Heart right ventricle (tissue), 16 donors: Measurements from ENCODE around the gene SULT2B1. TPM values are rescaled to one million over a fixed set of nuclear protein-coding genes. Genes with fewer than 3 reads are reported as not detected.
A peak's percentile ranks its signal among the peaks of the same experiment; 100 is the strongest.

ENCODE experiments used
- ATAC-seq, 8 donors: fragments of 200-7000 bp; cut with Tn5 transposase; one replicate each; pipeline ENCODE4 v1.9.1; 2020; ENCODE audit warnings: mild to moderate bottlenecking in 8 of 8, moderate library complexity in 8 of 8, moderate number of reproducible peaks in 1 of 8
- DNase-seq, 2 donors: peaks; one replicate each; pipeline ENCODE4 v3.0.0-alpha.2; 2020
- H3K27ac ChIP-seq, 10 donors: fragments of 200-600 bp; sonication (generic) in 2 of 10; one replicate each; pipeline versions ENCODE4 v1.5.0 to v1.8.0; 2020 to 2022; ENCODE audit warnings: mild to moderate bottlenecking in 3 of 10
- H3K27me3 ChIP-seq, 7 donors: fragments of 200-600 bp; one replicate each; pipeline ENCODE4 v1.8.0; 2021 to 2022; ENCODE audit warnings: mild to moderate bottlenecking in 2 of 7
- H3K36me3 ChIP-seq, 9 donors: fragments of 200-600 bp; sonication (generic) in 1 of 9; one replicate each; pipeline versions ENCODE4 v1.5.0 to v1.8.0; 2020 to 2022; ENCODE audit warnings: mild to moderate bottlenecking in 2 of 9
- H3K4me1 ChIP-seq, 9 donors: fragments of 200-600 bp; sonication (generic) in 1 of 9; one replicate each; pipeline versions ENCODE4 v1.5.0 to v1.8.0; 2020 to 2022; ENCODE audit warnings: mild to moderate bottlenecking in 4 of 9
- H3K4me3 ChIP-seq, 10 donors: fragments of 200-600 bp; sonication (generic) in 2 of 10; one replicate each; pipeline versions ENCODE4 v1.5.0 to v1.8.0; 2020 to 2022; ENCODE audit warnings: mild to moderate bottlenecking in 7 of 10, moderate library complexity in 2 of 10
- H3K9me3 ChIP-seq, 11 donors: fragments of 200-600 bp in 10 of 11; sonication (generic) in 2 of 11; one replicate each; pipeline versions ENCODE4 v1.5.0 to v1.8.0; 2013 to 2022; ENCODE audit warnings: mild to moderate bottlenecking in 2 of 11, control low read depth in 1 of 11, moderate library complexity in 1 of 11
- WGBS, 2 donors: extraction: QIAGEN DNeasy Blood & Tissue Kit; methylation state at CpG; one replicate each; pipeline ENCODE4 v1.1.7; 2013; ENCODE audit warnings: inconsistent platforms in 1 of 2; 5-methylcytosine and 5-hydroxymethylcytosine counted together
- intact Hi-C, 10 donors: fragments of 100-400 bp; cut with DNase I; formaldehyde crosslinking; loops; one replicate each; pipeline versions ENCODE4 v1.11.1 to v1.14.2; 2022
- polyA plus RNA-seq, 2 donors: library from polyadenylated mRNA; stranded (reverse); fragments of 200-250 nt; gene quantifications; one replicate each; pipeline ENCODE4 v1.2.3, GENCODE V29; 2013
- total RNA-seq, 10 donors: library from RNA; stranded (reverse); fragmentation: NEBNext Ultra II Directional in 3 of 10; extraction: Animal tissue kit (Norgen Biotek cat#: 25700) in 3 of 10; gene quantifications; one replicate each; pipeline versions ENCODE4 v1.2.1 to v1.2.4, GENCODE V29; 2021 to 2023
- TF ChIP-seq, protein P1 (sequence below), 9 donors: fragments of 200-600 bp; sonication (generic) in 2 of 9; IDR thresholded peaks; one replicate each; pipeline versions ENCODE4 v1.5.0 to v1.8.0; 2021 to 2022; ENCODE audit warnings: antibody characterized with exemption in 9 of 9, mild to moderate bottlenecking in 5 of 9, moderate library complexity in 1 of 9
- donor health status: Arrhythmogenic right ventricular cardiomyopathy.
- donor health status: ischemic (EF 13 %, LVEDD 7.1; RV severe dilation, severe dysfunction).
- donor health status: healthy with polysubstance abuse.
- donor health status: DM: no; HTN: yes; CAD: no.
- donor health status: DM: no; HTN: no; CAD: no.
- donor health status: ischemic (EF 25% LVEDD 6.9; RV normal size, moderate dysfunction).
- donor health status: ischemic (EF 25% LVEDD 5.7; RV mildly dilated, moderate dysfunction).
- donor health status: healthy.
- donor health status: DM: yes; HTN: yes; CAD: no.
- donor health status: Ischemic cardiomyopathy.
- donor health status: ischemic (EF 35%, LVEDD 5.7; RV mildly dilated, moderate dysfunction).
- donor health status: nonischemic (EF 11% LVEDD 7.7; RV severe dilation, severe dysfunction).
- donor health status: DM: yes; HTN: yes; CAD: no.
- donor health status: PGD.
- donor health status: ischemic (EF 29% LVEDD 5.4; RV normal size, mild dysfunction).
- donor health status: nonischemic (EF 23%, LVEDD 6.1; RV moderate dilation, normal function).

Gene SULT2B1
- total and polyA plus RNA-seq, 12 donors, result 0.13 to 0.70 (median 0.42) TPM; not detected in 7

DNA sequence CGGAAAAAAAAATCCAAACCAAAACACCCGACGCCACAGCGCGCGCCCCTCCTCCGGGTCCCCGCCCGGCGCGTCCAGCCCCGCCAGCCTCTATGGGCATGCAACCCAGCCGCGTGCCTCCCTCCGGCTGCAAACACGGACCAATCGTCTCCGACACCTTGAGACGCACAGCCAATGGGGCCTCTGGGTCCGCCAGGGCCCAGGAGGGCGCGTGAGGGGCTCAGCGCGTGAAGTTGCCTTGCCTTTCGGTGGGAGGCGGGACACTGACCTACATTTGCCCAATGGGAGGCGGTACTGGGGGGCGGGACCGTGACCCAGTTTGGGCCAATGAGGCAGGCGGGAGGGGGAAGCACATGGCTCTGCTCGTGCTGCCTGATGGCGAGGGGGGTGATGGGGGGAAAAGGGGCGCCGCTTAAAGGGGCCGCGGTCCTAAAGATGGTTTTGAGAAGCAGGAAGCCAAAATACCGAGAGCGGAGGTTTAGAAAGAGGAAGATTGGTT is 85.5 kb downstream of the SULT2B1 start:
- TF ChIP-seq, protein P1, sequence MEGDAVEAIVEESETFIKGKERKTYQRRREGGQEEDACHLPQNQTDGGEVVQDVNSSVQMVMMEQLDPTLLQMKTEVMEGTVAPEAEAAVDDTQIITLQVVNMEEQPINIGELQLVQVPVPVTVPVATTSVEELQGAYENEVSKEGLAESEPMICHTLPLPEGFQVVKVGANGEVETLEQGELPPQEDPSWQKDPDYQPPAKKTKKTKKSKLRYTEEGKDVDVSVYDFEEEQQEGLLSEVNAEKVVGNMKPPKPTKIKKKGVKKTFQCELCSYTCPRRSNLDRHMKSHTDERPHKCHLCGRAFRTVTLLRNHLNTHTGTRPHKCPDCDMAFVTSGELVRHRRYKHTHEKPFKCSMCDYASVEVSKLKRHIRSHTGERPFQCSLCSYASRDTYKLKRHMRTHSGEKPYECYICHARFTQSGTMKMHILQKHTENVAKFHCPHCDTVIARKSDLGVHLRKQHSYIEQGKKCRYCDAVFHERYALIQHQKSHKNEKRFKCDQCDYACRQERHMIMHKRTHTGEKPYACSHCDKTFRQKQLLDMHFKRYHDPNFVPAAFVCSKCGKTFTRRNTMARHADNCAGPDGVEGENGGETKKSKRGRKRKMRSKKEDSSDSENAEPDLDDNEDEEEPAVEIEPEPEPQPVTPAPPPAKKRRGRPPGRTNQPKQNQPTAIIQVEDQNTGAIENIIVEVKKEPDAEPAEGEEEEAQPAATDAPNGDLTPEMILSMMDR (IDR thresholded peaks at IDR 0.05), result no peak
- intact Hi-C loops, result loop anchor here in 3 of 10 donors (5.0 to 10.0 kb wide), 2 partner anchors 327 to 520 kb away; partner anchors contain the start of genes FTL (in 2 of the 3), HRC (in 1 of the 3) and TRPM4 (in 1 of the 3)

DNA sequence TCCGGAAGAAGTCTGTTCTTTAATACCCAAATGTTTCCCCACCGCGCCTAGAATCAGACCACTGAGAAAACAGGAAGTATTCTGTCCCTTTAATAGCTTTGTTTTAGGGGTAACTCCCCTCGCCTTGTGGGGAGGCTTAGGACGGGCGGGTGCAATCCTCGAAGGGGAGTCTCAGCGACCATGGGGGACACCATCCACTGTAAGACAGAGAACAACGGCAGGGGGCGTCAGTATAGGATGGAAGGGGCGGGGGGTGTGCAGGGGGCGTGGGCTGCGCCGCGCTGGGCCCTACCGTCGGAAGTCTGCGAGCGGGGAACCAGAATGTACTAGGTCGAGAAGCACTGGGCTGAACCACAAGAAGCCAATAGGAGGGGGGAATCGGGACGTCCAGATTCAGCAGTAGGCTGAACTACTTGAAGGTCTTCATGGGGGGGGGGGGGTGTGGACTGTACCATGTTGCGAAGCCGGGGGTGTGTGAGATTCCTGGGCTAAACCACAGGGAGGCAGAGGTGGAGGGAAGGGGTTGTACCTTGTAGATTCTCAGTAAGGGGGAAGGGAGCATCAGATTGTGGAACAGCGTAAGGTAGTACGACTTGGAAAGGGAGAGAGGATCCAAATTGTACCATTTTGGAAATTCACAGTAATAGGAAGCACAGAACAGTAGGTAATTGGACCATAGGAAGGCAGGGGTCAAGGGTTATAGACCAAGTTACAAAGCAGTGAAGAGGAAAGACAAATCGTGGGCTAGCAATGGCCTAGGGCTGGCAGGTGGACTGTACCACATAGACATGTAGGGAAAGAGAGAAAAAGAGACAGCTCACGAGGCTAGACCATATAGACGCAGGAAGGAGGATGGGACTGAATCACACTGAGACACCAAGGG is 86.2 kb downstream of the SULT2B1 start:
- TF ChIP-seq, protein P1 (IDR thresholded peaks at IDR 0.05), result peak in 1 of 9 donors; percentile 8
- peak overlapping the region in 9 of 10 donors; percentile 60 to 92 (median 76) for H3K4me3 ChIP-seq
- H3K4me1 ChIP-seq, result peaks cover 18 to 48% (median 32%) of the 10 kb centered on the region in 9 donors
- ATAC-seq (peak; percentile 36 to 65 (median 54)), DNase-seq (peak; percentile 72 to 92)
- H3K36me3 ChIP-seq, result peaks cover 0 to 4% (median 0%) of the 10 kb centered on the region in 9 donors
- no peaks in the 10 kb centered on the region for H3K9me3 ChIP-seq
- H3K27me3 ChIP-seq, result no peaks in the 10 kb centered on the region
- WGBS, 2 donors, result 9 to 10% methylated on average over 29 of the region's 29 CpGs
- intact Hi-C loops, result loop anchor here in 3 of 10 donors (5.0 to 10.0 kb wide), 2 partner anchors 327 to 519 kb away; partner anchors contain the start of genes FTL (in 2 of the 3), HRC (in 1 of the 3) and TRPM4 (in 1 of the 3)
- H3K27ac ChIP-seq, result peak overlapping the region; percentile 90 to 98 (median 96)

More for the DNA sequence above, 85.5 kb downstream of the SULT2B1 start:
- Histone ChIP-seq H3K36me3 (peaks cover 0 to 11% (median 2%) of the 10 kb centered on the region in 9 donors), H3K4me1 (peaks cover 19 to 55% (median 39%) of the 10 kb centered on the region in 9 donors), H3K27ac (peak overlapping the region; percentile 90 to 98 (median 96)), H3K27me3 (no peaks in the 10 kb centered on the region), H3K9me3 (no peaks in the 10 kb centered on the region), H3K4me3 (peak overlapping the region; percentile 15 to 92 (median 75))
- DNase-seq, result peak; percentile 99 to 100
- 1% methylated on average over 38 of the region's 38 CpGs for WGBS, 2 donors
- ATAC-seq, result peak; percentile 73 to 87 (median 82)

DNA sequence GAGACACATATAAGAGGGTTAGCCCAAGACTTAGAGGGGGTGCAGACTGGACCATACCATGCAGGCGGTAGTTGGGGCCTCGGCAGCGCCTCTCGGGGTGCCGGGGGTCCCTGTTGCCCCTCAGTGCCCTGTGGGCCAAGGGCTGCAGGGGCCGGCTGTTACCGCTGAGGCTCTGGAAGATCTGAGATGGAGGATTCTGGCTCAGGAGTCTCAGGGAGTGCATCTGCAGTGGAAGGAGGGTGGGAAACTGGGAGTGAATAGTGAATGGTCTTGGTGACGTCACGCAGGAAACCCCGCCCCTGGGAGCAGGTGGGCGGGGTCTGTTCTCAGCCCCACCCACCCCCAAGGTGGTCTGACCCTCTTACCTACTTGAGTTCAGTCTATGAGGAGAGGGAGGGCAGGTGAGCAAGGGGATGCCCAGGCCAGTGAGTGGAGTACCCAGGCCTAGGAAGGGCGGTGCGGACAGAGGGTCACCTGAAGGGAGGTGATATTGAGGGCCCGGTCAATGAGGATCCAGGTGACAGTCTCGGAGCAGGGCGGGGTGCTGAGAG is 86.9 kb downstream of the SULT2B1 start:
- ATAC-seq (no peak), DNase-seq (peak in 1 of 2 donors; percentile 29)
- H3K27ac ChIP-seq, result peak overlapping the region in 9 of 10 donors; percentile 90 to 98 (median 96)
- no peaks in the 10 kb centered on the region for H3K9me3 ChIP-seq
- peak overlapping the region in 7 of 10 donors; percentile 21 to 92 (median 81) for H3K4me3 ChIP-seq
- no peaks in the 10 kb centered on the region for H3K36me3 ChIP-seq
- TF ChIP-seq, protein P1 (IDR thresholded peaks at IDR 0.05), result no peak
- WGBS, 2 donors, result 76 to 79% methylated on average over 16 of the region's 16 CpGs
- peaks cover 11 to 41% (median 25%) of the 10 kb centered on the region in 9 donors for H3K4me1 ChIP-seq
- intact Hi-C loops, result loop anchor here in 3 of 10 donors (5.0 to 10.0 kb wide), 2 partner anchors 326 to 518 kb away; partner anchors contain the start of genes FTL (in 2 of the 3), HRC (in 1 of the 3) and TRPM4 (in 1 of the 3)
- H3K27me3 ChIP-seq, result no peaks in the 10 kb centered on the region
